ENCODE measurements around the gene NFASC. TPM values are rescaled to one million over a fixed set of nuclear protein-coding genes. Genes with fewer than 3 reads are reported as not detected.
A peak's percentile ranks its signal among the peaks of the same experiment; 100 is the strongest.

Gene NFASC
- total and polyA plus RNA-seq, 2 experiments from 2014 or later: 0.75 to 2.2 TPM

GRCh38 chr1:205059660-205060059 is 189.0 kb downstream of the NFASC start:
- no peaks in the 10 kb centered on the region for H3K9me2 ChIP-seq (replicated peaks; ENCODE audit: insufficient read depth)
- DNase-seq (ENCODE audit: low spot score): no peak
- H3K27ac ChIP-seq: no peak overlapping the region
- no peaks in the 10 kb centered on the region for H3K79me2 ChIP-seq
- no peaks in the 10 kb centered on the region for H3K27me3 ChIP-seq
- H3K4me2 ChIP-seq: no peak overlapping the region
- H3K9me3 ChIP-seq (ENCODE audit: low read depth): no peaks in the 10 kb centered on the region
- no peak overlapping the region for H2AFZ ChIP-seq
- H4K20me1 ChIP-seq (ENCODE audit: insufficient read depth, poor library complexity, severe bottlenecking): no peaks in the 10 kb centered on the region
- H3K4me3 ChIP-seq: no peak overlapping the region
- TF ChIP-seq EZH2 (IDR thresholded peaks at IDR 0.05; ENCODE audit: borderline replicate concordance) (no peak), CTCF (IDR thresholded peaks at IDR 0.05; ENCODE audit: poor library complexity) (no peak), EZH2phosphoT487 (IDR thresholded peaks at IDR 0.05; ENCODE audit: low read depth, severe bottlenecking, unreplicated experiment) (no peak)
- WGBS (ENCODE audit: low lambda C conversion rate, missing lambda C conversion rate): 93% methylated on average over 6 of the region's 6 CpGs
- no peaks in the 10 kb centered on the region for H3K36me3 ChIP-seq (replicated peaks; ENCODE audit: insufficient read depth, low read depth)
- H3K4me1 ChIP-seq (ENCODE audit: insufficient read depth): no peaks in the 10 kb centered on the region

- H3K79me2 ChIP-seq: no peaks in the 10 kb centered on the region
- H2AFZ ChIP-seq: no peak overlapping the region
- no peak overlapping the region for H3K27ac ChIP-seq
- H3K9me3 ChIP-seq (ENCODE audit: low read depth): no peaks in the 10 kb centered on the region
- DNase-seq (ENCODE audit: low spot score): no peak
- WGBS (ENCODE audit: low lambda C conversion rate, missing lambda C conversion rate): 94% methylated on average over 10 of the region's 10 CpGs
- no peaks in the 10 kb centered on the region for H3K36me3 ChIP-seq (replicated peaks; ENCODE audit: insufficient read depth, low read depth)
- no peaks in the 10 kb centered on the region for H4K20me1 ChIP-seq (ENCODE audit: insufficient read depth, poor library complexity, severe bottlenecking)
- H3K4me3 ChIP-seq: no peak overlapping the region
- no peaks in the 10 kb centered on the region for H3K27me3 ChIP-seq
- H3K9me2 ChIP-seq (replicated peaks; ENCODE audit: insufficient read depth): no peaks in the 10 kb centered on the region
- no peak overlapping the region for H3K4me2 ChIP-seq
- H3K4me1 ChIP-seq (ENCODE audit: insufficient read depth): no peaks in the 10 kb centered on the region
- no peak for TF ChIP-seq EZH2 (IDR thresholded peaks at IDR 0.05; ENCODE audit: borderline replicate concordance)
- no peak for TF ChIP-seq CTCF (IDR thresholded peaks at IDR 0.05; ENCODE audit: poor library complexity)
- no peak for TF ChIP-seq EZH2phosphoT487 (IDR thresholded peaks at IDR 0.05; ENCODE audit: low read depth, severe bottlenecking, unreplicated experiment)
These were observed 190.1 kb downstream of the NFASC start for GRCh38 chr1:205060746-205061145.

GRCh38 chr1:205061227-205061626 is 190.6 kb downstream of the NFASC start:
- Histone ChIP-seq H3K36me3 (replicated peaks; ENCODE audit: insufficient read depth, low read depth) (no peaks in the 10 kb centered on the region), H3K9me2 (replicated peaks; ENCODE audit: insufficient read depth) (no peaks in the 10 kb centered on the region), H3K9me3 (ENCODE audit: low read depth) (no peaks in the 10 kb centered on the region), H3K27me3 (no peaks in the 10 kb centered on the region), H3K4me1 (ENCODE audit: insufficient read depth) (no peaks in the 10 kb centered on the region), H3K4me2 (no peak overlapping the region), H3K79me2 (no peaks in the 10 kb centered on the region), H2AFZ (peak overlapping the region; percentile 64), H3K27ac (no peak overlapping the region), H3K4me3 (no peak overlapping the region), H4K20me1 (ENCODE audit: insufficient read depth, poor library complexity, severe bottlenecking) (no peaks in the 10 kb centered on the region)
- 84% methylated on average over 13 of the region's 14 CpGs for WGBS (ENCODE audit: low lambda C conversion rate, missing lambda C conversion rate)
- TF ChIP-seq EZH2 (IDR thresholded peaks at IDR 0.05; ENCODE audit: borderline replicate concordance) (no peak), CTCF (IDR thresholded peaks at IDR 0.05; ENCODE audit: poor library complexity) (no peak), EZH2phosphoT487 (IDR thresholded peaks at IDR 0.05; ENCODE audit: low read depth, severe bottlenecking, unreplicated experiment) (no peak)
- no peak for DNase-seq (ENCODE audit: low spot score)

- Histone ChIP-seq H3K9me3 (ENCODE audit: low read depth) (no peaks in the 10 kb centered on the region), H3K79me2 (no peaks in the 10 kb centered on the region), H3K36me3 (replicated peaks; ENCODE audit: insufficient read depth, low read depth) (no peaks in the 10 kb centered on the region), H3K9me2 (replicated peaks; ENCODE audit: insufficient read depth) (no peaks in the 10 kb centered on the region), H3K4me1 (ENCODE audit: insufficient read depth) (no peaks in the 10 kb centered on the region), H3K27ac (no peak overlapping the region), H2AFZ (peak overlapping the region; percentile 64), H3K4me3 (no peak overlapping the region), H3K4me2 (peak overlapping the region; percentile 33), H3K27me3 (no peaks in the 10 kb centered on the region), H4K20me1 (ENCODE audit: insufficient read depth, poor library complexity, severe bottlenecking) (no peaks in the 10 kb centered on the region)
- peak; percentile 98 for TF ChIP-seq CTCF (IDR thresholded peaks at IDR 0.05; ENCODE audit: poor library complexity)
- no peak for TF ChIP-seq EZH2 (IDR thresholded peaks at IDR 0.05; ENCODE audit: borderline replicate concordance)
- peak; percentile 89 for DNase-seq (ENCODE audit: low spot score)
- 42% methylated on average over 13 of the region's 13 CpGs for WGBS (ENCODE audit: low lambda C conversion rate, missing lambda C conversion rate)
These were observed 191.0 kb downstream of the NFASC start for GRCh38 chr1:205061665-205062069.

Data from hepatocyte (in vitro differentiated cells).